Measurements from ENCODE around the gene MYO18B.

Gene MYO18B

DNA sequence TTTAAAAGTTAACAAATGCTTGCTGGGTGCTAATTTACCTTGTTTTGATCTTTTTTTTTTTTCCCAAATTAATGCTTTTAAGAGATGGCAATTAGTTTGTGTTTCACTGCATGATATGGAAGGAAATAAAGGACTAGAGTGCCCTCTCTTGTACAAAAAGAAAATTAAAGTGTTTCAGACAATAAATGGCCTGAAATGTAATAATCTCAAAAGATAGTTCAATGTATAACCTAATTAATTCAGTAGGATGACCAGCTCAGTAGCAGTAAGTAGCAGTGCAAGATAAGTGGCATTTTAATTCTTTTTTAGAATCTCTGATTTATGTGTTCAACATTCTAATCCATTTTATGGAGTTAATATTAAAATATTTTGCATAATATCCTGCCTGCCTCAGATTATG is 39.9 kb upstream of the MYO18B start:
- DNase-seq (ENCODE audit: low spot score) = no peak
- peaks cover 4 to 31% of the 10 kb centered on the region in 2 donors for H3K36me3 ChIP-seq (replicated peaks in 1 of 2; ENCODE audit: control insufficient read depth in 2 of 2, insufficient read depth in 2 of 2, low read length in 2 of 2)
- no peak overlapping the region for H3K4me3 ChIP-seq (ENCODE audit: low read length in 2 of 2)

DNA sequence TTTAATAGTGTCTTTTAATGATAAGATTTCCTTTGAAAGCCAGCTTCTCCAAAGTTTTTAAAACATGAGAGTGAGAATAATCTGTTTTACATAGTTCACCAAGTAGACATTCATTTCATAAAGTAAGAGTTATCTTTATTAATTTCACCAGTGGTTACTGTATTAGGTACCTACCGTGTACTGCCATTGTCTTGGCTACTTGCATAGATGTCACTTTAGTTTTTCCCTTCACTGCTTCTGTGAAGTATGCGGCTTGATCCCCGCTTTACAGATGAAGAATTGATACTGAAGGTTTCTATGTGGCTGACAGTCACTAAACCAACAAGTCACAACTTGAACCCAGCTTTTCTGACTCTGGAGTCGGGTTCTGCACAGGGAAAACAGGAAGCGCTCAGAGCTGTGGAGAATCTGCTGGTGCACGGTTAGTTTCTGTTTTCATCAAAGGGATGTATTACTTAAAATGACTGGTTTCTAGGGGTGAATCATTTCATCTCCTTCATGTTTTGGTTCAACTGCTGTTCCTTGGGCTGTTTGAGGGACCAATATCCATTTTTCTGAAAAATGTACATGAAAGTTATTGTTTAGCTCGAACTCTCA is 39.3 kb upstream of the MYO18B start:
- Histone ChIP-seq H2BK120ac (ENCODE audit: low read depth, low read length) (no peak overlapping the region), H3K9ac (ENCODE audit: low read depth, low read length, poor library complexity) (no peak overlapping the region), H2BK15ac (ENCODE audit: low read length) (no peak overlapping the region), H3K4me2 (ENCODE audit: insufficient read depth, low read length, poor library complexity, severe bottlenecking) (no peak overlapping the region), H3K79me1 (ENCODE audit: low read depth, low read length) (no peaks in the 10 kb centered on the region), H2AK5ac (ENCODE audit: low read depth, low read length) (no peak overlapping the region), H3K4ac (ENCODE audit: low read length) (no peak overlapping the region), H3K14ac (ENCODE audit: low read length) (no peak overlapping the region), H2BK12ac (ENCODE audit: low read length) (no peak overlapping the region), H3K27ac (replicated peaks; ENCODE audit: low read length) (no peak overlapping the region), H3K23ac (ENCODE audit: low read depth, low read length, poor library complexity) (no peak overlapping the region), H3K9me3 (replicated peaks in 1 of 2; ENCODE audit: control insufficient read depth in 2 of 2, insufficient read depth in 1 of 2, low read depth in 1 of 2, low read length in 2 of 2) (no peaks in the 10 kb centered on the region), H3K36me3 (replicated peaks in 1 of 2; ENCODE audit: control insufficient read depth in 2 of 2, insufficient read depth in 2 of 2, low read length in 2 of 2) (peaks cover 4 to 34% of the 10 kb centered on the region in 2 donors), H3K27me3 (ENCODE audit: control insufficient read depth in 3 of 3, insufficient read depth in 3 of 3, low read depth in 1 of 3, low read length in 3 of 3) (no peaks in the 10 kb centered on the region), H2BK5ac (ENCODE audit: low read length) (no peak overlapping the region), H4K91ac (ENCODE audit: low read depth, low read length, poor library complexity) (no peak overlapping the region), H3K18ac (ENCODE audit: low read length) (no peak overlapping the region), H4K8ac (ENCODE audit: low read depth, low read length) (no peak overlapping the region), H3K4me3 (ENCODE audit: low read length in 2 of 2) (no peak overlapping the region), H3K4me1 (ENCODE audit: control insufficient read depth in 2 of 2, insufficient read depth in 1 of 2, low read depth in 1 of 2, low read length in 2 of 2) (peaks cover 6 to 17% of the 10 kb centered on the region in 2 donors), H2AFZ (ENCODE audit: low read length) (no peak overlapping the region)
- DNase-seq (ENCODE audit: low spot score) = no peak
- WGBS, 2 donors (ENCODE audit: extremely low coverage in 2 of 2, insufficient read length in 2 of 2, insufficient replicate concordance in 1 of 2) = no CpG with 5 or more reads among the region's 7 CpGs

More for the DNA sequence above, 39.9 kb upstream of the MYO18B start:
- Histone ChIP-seq H3K79me1 (ENCODE audit: low read depth, low read length) (no peaks in the 10 kb centered on the region), H4K8ac (ENCODE audit: low read depth, low read length) (no peak overlapping the region), H3K18ac (ENCODE audit: low read length) (no peak overlapping the region), H3K27ac (replicated peaks; ENCODE audit: low read length) (no peak overlapping the region), H2BK5ac (ENCODE audit: low read length) (no peak overlapping the region), H2BK12ac (ENCODE audit: low read length) (no peak overlapping the region), H3K4ac (ENCODE audit: low read length) (no peak overlapping the region), H3K9me3 (replicated peaks in 1 of 2; ENCODE audit: control insufficient read depth in 2 of 2, insufficient read depth in 1 of 2, low read depth in 1 of 2, low read length in 2 of 2) (no peaks in the 10 kb centered on the region), H2AK5ac (ENCODE audit: low read depth, low read length) (no peak overlapping the region), H4K91ac (ENCODE audit: low read depth, low read length, poor library complexity) (no peak overlapping the region), H2BK15ac (ENCODE audit: low read length) (no peak overlapping the region), H3K14ac (ENCODE audit: low read length) (no peak overlapping the region), H3K23ac (ENCODE audit: low read depth, low read length, poor library complexity) (no peak overlapping the region), H3K4me2 (ENCODE audit: insufficient read depth, low read length, poor library complexity, severe bottlenecking) (no peak overlapping the region), H3K4me1 (ENCODE audit: control insufficient read depth in 2 of 2, insufficient read depth in 1 of 2, low read depth in 1 of 2, low read length in 2 of 2) (peaks cover 6 to 17% of the 10 kb centered on the region in 2 donors), H3K27me3 (ENCODE audit: control insufficient read depth in 3 of 3, insufficient read depth in 3 of 3, low read depth in 1 of 3, low read length in 3 of 3) (no peaks in the 10 kb centered on the region), H3K9ac (ENCODE audit: low read depth, low read length, poor library complexity) (no peak overlapping the region), H2AFZ (ENCODE audit: low read length) (no peak overlapping the region), H2BK120ac (ENCODE audit: low read depth, low read length) (no peak overlapping the region)

- H2AK5ac ChIP-seq (ENCODE audit: low read depth, low read length) = no peak overlapping the region
- H3K9ac ChIP-seq (ENCODE audit: low read depth, low read length, poor library complexity) = no peak overlapping the region
- H2AFZ ChIP-seq (ENCODE audit: low read length) = no peak overlapping the region
- WGBS, 2 donors (ENCODE audit: extremely low coverage in 2 of 2, insufficient read length in 2 of 2, insufficient replicate concordance in 1 of 2) = no CpG with 5 or more reads among the region's 2 CpGs
- H3K18ac ChIP-seq (ENCODE audit: low read length) = no peak overlapping the region
- no peak overlapping the region for H2BK12ac ChIP-seq (ENCODE audit: low read length)
- H3K36me3 ChIP-seq (replicated peaks in 1 of 2; ENCODE audit: control insufficient read depth in 2 of 2, insufficient read depth in 2 of 2, low read length in 2 of 2) = peaks cover 4 to 38% of the 10 kb centered on the region in 2 donors
- no peaks in the 10 kb centered on the region for H3K9me3 ChIP-seq (replicated peaks in 1 of 2; ENCODE audit: control insufficient read depth in 2 of 2, insufficient read depth in 1 of 2, low read depth in 1 of 2, low read length in 2 of 2)
- H2BK5ac ChIP-seq (ENCODE audit: low read length) = no peak overlapping the region
- no peak overlapping the region for H3K27ac ChIP-seq (replicated peaks; ENCODE audit: low read length)
- no peak overlapping the region for H4K91ac ChIP-seq (ENCODE audit: low read depth, low read length, poor library complexity)
- no peak overlapping the region for H3K14ac ChIP-seq (ENCODE audit: low read length)
- no peak overlapping the region for H3K4ac ChIP-seq (ENCODE audit: low read length)
- H2BK120ac ChIP-seq (ENCODE audit: low read depth, low read length) = no peak overlapping the region
- H3K27me3 ChIP-seq (ENCODE audit: control insufficient read depth in 3 of 3, insufficient read depth in 3 of 3, low read depth in 1 of 3, low read length in 3 of 3) = no peaks in the 10 kb centered on the region
- H3K23ac ChIP-seq (ENCODE audit: low read depth, low read length, poor library complexity) = no peak overlapping the region
- no peak overlapping the region for H3K4me2 ChIP-seq (ENCODE audit: insufficient read depth, low read length, poor library complexity, severe bottlenecking)
- peaks cover 4 to 6% of the 10 kb centered on the region in 2 donors for H3K4me1 ChIP-seq (ENCODE audit: control insufficient read depth in 2 of 2, insufficient read depth in 1 of 2, low read depth in 1 of 2, low read length in 2 of 2)
- H3K79me1 ChIP-seq (ENCODE audit: low read depth, low read length) = peaks cover 2% of the 10 kb centered on the region
- no peak overlapping the region for H3K4me3 ChIP-seq (ENCODE audit: low read length in 2 of 2)
- H2BK15ac ChIP-seq (ENCODE audit: low read length) = no peak overlapping the region
- no peak overlapping the region for H4K8ac ChIP-seq (ENCODE audit: low read depth, low read length)
- no peak for DNase-seq (ENCODE audit: low spot score)
These were observed 37.3 kb upstream of the MYO18B start for GRCh38 chr22:25704701-25705100.

DNA sequence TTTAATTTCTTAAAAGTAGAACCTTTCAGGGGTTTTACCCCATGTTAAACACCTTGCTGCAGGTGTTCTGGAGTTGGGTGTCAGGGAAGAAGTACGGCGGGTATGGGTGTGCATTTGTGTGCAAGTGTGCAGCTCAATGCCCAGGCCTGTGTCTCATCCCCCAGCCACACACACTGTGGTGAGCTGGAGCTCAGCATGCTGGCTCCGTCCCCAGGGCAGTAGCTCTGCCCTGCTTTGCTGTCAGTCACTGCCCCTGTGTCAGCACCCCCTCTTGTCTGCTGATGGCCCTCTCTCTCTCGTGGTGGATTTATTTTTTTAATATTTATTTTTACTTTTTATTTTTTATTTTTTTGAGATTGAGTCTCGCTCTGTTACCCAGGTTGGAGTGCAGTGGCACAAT is 35.8 kb upstream of the MYO18B start:
- Histone ChIP-seq H4K91ac (ENCODE audit: low read depth, low read length, poor library complexity) (no peak overlapping the region), H2AK5ac (ENCODE audit: low read depth, low read length) (no peak overlapping the region)

More for the DNA sequence above, 35.8 kb upstream of the MYO18B start:
- Histone ChIP-seq H3K4ac (ENCODE audit: low read length) (no peak overlapping the region), H2BK15ac (ENCODE audit: low read length) (no peak overlapping the region), H2BK5ac (ENCODE audit: low read length) (no peak overlapping the region), H3K27ac (replicated peaks; ENCODE audit: low read length) (no peak overlapping the region), H3K4me2 (ENCODE audit: insufficient read depth, low read length, poor library complexity, severe bottlenecking) (no peak overlapping the region), H3K14ac (ENCODE audit: low read length) (no peak overlapping the region), H3K4me1 (ENCODE audit: control insufficient read depth in 2 of 2, insufficient read depth in 1 of 2, low read depth in 1 of 2, low read length in 2 of 2) (peaks cover 2 to 4% of the 10 kb centered on the region in 2 donors), H2BK12ac (ENCODE audit: low read length) (no peak overlapping the region), H3K27me3 (ENCODE audit: control insufficient read depth in 3 of 3, insufficient read depth in 3 of 3, low read depth in 1 of 3, low read length in 3 of 3) (no peaks in the 10 kb centered on the region), H3K23ac (ENCODE audit: low read depth, low read length, poor library complexity) (no peak overlapping the region), H4K8ac (ENCODE audit: low read depth, low read length) (no peak overlapping the region), H3K36me3 (replicated peaks in 1 of 2; ENCODE audit: control insufficient read depth in 2 of 2, insufficient read depth in 2 of 2, low read length in 2 of 2) (peaks cover 1 to 40% of the 10 kb centered on the region in 2 donors), H2AFZ (ENCODE audit: low read length) (no peak overlapping the region), H3K9ac (ENCODE audit: low read depth, low read length, poor library complexity) (no peak overlapping the region), H2BK120ac (ENCODE audit: low read depth, low read length) (no peak overlapping the region), H3K4me3 (ENCODE audit: low read length in 2 of 2) (no peak overlapping the region), H3K79me1 (ENCODE audit: low read depth, low read length) (peaks cover 2% of the 10 kb centered on the region), H3K18ac (ENCODE audit: low read length) (no peak overlapping the region), H3K9me3 (replicated peaks in 1 of 2; ENCODE audit: control insufficient read depth in 2 of 2, insufficient read depth in 1 of 2, low read depth in 1 of 2, low read length in 2 of 2) (no peaks in the 10 kb centered on the region)
- no CpG with 5 or more reads among the region's 5 CpGs for WGBS, 2 donors (ENCODE audit: extremely low coverage in 2 of 2, insufficient read length in 2 of 2, insufficient replicate concordance in 1 of 2)
- DNase-seq (ENCODE audit: low spot score) = no peak

Measured in neuronal stem cell (in vitro differentiated cells).